ENCODE measurements around the gene UBE2H.

DNA sequence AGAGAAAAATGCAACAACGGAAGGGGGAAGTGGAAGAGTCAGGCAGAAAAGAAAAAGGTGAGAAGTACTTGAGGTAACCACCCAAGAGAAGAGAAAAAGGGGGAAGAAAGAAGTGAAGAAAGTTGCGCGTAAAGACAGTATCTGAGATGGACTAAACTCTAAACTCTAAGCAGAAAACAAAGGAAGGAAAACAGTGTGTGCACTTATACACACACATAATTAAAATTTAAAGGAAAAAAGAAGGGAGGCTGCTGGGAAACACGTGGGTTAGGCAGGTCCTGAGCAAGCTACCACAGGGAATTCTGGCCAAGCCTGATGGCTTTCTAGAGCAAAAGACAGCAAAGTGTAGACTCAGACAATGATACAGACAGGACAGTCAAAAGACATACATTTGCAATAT is 78.0 kb downstream of the UBE2H start:
- TF ChIP-seq CTCF (IDR thresholded peaks at IDR 0.05; ENCODE audit: low read depth, low read length): no peak
- TF ChIP-seq EZH2phosphoT487 (IDR thresholded peaks at IDR 0.05; ENCODE audit: low read depth): no peak
